Measurements from ENCODE around the gene SASS6.

The SASS6 gene

DNA sequence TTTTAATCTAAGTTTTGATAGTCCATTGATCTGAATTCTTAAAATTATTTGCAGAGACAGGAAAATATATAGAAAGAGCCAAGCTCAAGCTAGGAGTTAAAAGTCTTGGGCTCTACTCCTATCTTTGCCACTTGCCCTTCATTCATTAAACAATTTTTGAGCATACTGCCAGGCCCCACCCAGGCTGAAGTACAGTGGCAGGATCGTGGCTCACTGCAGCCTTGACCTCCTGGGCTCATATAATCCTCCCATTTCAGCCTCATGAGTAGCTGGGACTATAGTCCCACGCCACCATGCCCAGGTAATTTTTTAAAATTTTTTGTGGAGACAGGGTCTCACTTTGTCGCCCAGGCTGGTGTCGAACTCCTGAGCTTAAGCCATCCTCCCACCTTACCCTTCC, 8.5 kb upstream of the SASS6 start:
- TF ChIP-seq, protein P1, sequence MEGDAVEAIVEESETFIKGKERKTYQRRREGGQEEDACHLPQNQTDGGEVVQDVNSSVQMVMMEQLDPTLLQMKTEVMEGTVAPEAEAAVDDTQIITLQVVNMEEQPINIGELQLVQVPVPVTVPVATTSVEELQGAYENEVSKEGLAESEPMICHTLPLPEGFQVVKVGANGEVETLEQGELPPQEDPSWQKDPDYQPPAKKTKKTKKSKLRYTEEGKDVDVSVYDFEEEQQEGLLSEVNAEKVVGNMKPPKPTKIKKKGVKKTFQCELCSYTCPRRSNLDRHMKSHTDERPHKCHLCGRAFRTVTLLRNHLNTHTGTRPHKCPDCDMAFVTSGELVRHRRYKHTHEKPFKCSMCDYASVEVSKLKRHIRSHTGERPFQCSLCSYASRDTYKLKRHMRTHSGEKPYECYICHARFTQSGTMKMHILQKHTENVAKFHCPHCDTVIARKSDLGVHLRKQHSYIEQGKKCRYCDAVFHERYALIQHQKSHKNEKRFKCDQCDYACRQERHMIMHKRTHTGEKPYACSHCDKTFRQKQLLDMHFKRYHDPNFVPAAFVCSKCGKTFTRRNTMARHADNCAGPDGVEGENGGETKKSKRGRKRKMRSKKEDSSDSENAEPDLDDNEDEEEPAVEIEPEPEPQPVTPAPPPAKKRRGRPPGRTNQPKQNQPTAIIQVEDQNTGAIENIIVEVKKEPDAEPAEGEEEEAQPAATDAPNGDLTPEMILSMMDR (IDR thresholded peaks at IDR 0.05; ENCODE audit: borderline replicate concordance, control extremely low read depth, extremely low read depth, insufficient read depth, missing control alignments) = no peak
- in situ Hi-C loops (cut with MboI; ENCODE audit: low sequenced_read_pairs, unreplicated experiment) = no loop called here
- DNase-seq (ENCODE audit: low spot score) = no peak

DNA sequence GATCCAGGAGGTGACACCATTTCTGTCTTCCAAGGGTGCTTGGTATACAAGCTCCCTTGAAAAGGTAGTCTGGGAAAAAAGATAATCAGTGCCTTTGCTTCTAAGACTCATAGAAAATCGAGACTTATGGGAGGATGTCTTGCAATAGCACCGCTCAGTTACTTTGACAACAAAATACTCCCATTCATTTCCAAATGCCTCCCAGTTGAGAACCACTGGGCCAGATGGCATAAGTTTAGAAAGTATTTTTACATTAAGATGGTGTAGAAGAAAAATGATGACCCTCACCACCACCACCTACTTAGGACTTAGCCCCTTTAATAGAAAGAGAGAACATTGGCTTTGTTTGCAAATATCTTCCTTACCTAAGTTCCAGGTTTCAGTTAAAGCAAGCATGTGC, 4.9 kb upstream of the SASS6 start:
- TF ChIP-seq, protein P1 (IDR thresholded peaks at IDR 0.05; ENCODE audit: borderline replicate concordance, control extremely low read depth, extremely low read depth, insufficient read depth, missing control alignments) = no peak
- in situ Hi-C loops (cut with MboI; ENCODE audit: low sequenced_read_pairs, unreplicated experiment) = loop anchor here (10.0 kb wide), 1 partner anchor 323 kb away; no protein-coding TSS in a partner anchor
- no peak for DNase-seq (ENCODE audit: low spot score)

DNA sequence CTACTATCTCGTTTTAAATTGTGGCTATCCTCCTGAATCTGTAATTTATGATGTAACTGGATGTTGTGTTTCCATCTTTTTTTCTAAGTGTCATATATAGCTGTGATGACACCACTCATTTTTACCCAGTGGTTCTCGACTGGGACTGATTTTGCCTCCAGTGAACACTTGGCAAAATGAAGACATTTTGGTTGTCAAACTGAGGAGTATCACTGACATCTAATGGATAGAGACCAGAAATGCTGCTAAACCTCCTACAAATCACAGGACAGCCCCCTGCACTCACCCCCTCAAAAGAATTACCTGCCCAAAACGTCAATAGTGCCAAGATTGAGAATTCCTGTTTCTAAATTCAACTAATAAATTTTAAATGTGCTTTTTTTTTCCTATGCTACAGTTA, 2.1 kb upstream of the SASS6 start:
- in situ Hi-C loops (cut with MboI; ENCODE audit: low sequenced_read_pairs, unreplicated experiment) = loop anchor here (10.0 kb wide), 1 partner anchor 320 kb away; no protein-coding TSS in a partner anchor
- no peak for DNase-seq (ENCODE audit: low spot score)
- TF ChIP-seq, protein P1 (IDR thresholded peaks at IDR 0.05; ENCODE audit: borderline replicate concordance, control extremely low read depth, extremely low read depth, insufficient read depth, missing control alignments) = no peak

DNA sequence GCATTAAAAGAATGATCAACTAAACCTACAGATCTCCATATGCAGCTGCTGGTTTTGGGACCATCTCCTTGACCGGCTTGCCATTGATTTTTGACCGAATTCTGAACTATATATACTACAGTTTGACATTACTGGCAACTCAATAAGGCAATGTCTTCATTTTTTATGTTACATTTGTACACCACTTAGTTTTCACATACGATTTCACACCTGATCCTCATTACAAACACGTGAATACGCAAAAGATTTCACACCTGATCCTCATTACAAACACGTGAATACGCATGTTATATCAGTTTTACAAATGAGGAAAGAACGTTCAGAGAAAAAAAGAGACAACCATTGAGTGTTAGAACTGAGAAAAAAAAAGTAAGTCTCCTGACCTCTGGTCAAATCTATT, 1.1 kb downstream of the SASS6 start:
- TF ChIP-seq, protein P1 (IDR thresholded peaks at IDR 0.05; ENCODE audit: borderline replicate concordance, control extremely low read depth, extremely low read depth, insufficient read depth, missing control alignments) = no peak
- no peak for DNase-seq (ENCODE audit: low spot score)
- in situ Hi-C loops (cut with MboI; ENCODE audit: low sequenced_read_pairs, unreplicated experiment) = loop anchor here (10.0 kb wide), 1 partner anchor 317 kb away; no protein-coding TSS in a partner anchor

DNA sequence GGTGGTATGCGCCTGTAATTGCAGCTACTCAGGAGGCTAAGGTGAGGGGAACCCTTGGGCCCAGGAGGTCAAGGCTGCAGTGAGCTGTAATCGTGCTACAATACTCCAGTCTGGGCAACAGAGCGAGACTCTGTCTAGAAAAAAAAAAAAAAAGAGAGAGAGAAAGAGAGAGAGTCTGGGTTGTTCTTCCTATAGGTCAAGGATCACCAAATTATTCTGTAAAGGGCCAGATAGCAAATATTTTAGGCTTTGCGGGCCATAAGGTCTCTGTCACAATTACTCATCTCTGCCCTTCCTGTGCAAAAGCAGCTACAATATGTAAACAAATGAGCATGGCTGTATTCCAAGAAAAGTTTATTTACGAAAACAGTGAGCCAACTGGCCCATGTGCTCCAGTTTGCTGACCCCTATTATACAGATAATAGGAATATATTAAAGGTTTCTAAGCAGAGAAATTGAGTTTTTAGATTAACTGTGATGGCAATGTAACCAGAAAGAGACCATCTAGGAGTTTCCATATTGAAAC, 2.1 kb downstream of the SASS6 start:
- in situ Hi-C loops (cut with MboI; ENCODE audit: low sequenced_read_pairs, unreplicated experiment) = loop anchor here (10.0 kb wide), 1 partner anchor 316 kb away; no protein-coding TSS in a partner anchor
- DNase-seq (ENCODE audit: low spot score) = no peak
- TF ChIP-seq, protein P1 (IDR thresholded peaks at IDR 0.05; ENCODE audit: borderline replicate concordance, control extremely low read depth, extremely low read depth, insufficient read depth, missing control alignments) = no peak

DNA sequence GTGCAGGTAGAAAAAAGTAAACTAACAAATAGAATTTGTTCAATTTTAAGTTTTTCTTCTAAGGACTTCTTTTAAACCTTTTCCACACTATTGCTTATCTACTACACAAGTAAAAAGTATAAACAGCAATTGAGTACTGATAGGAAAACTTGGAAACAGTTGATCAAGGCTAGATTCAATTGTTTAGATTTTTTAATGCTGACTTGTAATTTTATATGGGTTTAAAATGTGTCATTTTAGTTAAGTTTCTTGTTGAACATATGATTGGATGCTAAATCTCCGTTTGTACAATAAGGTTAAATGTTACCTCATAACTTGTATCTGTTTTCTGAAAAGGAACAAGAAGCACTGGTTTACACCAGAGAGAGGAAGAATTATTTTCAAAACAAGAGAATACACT, 5.5 kb downstream of the SASS6 start:
- TF ChIP-seq, protein P1 (IDR thresholded peaks at IDR 0.05; ENCODE audit: borderline replicate concordance, control extremely low read depth, extremely low read depth, insufficient read depth, missing control alignments) = no peak
- in situ Hi-C loops (cut with MboI; ENCODE audit: low sequenced_read_pairs, unreplicated experiment) = no loop called here
- no peak for DNase-seq (ENCODE audit: low spot score)
